NCI-H187 treated with DMSO at 0.1 percent for 48 hours (cell line): Measurements from ENCODE around the gene IGFL1.
"Not testable (repeated sequence)": the region's sequence is repeated elsewhere in the genome, so short reads cannot be mapped to it uniquely, and the experiment has no call there.

Experiments
- DNase-seq: peaks from one replicate; lab custom pipeline; 2025; lab: John Stamatoyannopoulos, UW

The IGFL1 gene

DNA sequence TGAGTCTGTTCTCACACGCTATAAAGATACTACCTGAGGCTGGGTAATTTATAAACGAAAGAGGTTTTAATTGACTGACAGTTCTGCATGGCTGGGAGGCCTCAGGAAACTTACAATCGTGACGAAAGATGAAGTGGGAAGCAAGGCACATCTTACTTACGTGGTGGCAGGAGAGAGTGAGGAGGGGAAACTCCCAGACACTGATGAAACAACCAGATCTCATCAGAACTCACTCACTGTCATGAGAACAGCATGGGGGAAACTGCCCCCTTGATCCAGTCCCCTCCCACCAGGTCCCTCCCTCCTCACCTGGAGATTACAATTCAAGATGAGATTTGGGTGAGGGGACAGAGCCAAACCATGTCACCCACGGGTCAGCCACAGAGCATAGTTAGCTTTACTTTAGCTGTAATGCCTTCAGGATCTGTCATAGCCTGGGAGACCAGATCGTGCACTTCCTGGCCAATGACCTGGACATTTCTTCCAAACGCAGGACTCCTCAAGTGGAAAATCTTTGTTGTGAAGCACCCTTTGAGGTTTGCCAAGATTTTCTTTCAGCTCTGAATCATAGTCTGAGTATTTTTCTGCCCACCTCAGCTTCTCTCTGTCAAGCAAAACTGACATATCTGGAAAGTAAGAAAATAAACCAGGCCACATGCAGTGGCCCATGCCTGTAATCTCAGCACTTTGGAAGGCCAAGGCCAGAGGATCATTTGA, 42.1 kb downstream of the IGFL1 start:
- no peak for DNase-seq

- not testable (repeated sequence) for DNase-seq
Observed at GRCh38 chr19:46273931-46274330, 44.4 kb downstream of the IGFL1 start.

GRCh38 chr19:46279177-46279576, 49.6 kb downstream of the IGFL1 start:
- DNase-seq = no peak
